GM10266 (cell line): ENCODE measurements around the gene GMDS.

Experiments used
- DNase-seq: peaks from one replicate; pipeline ENCODE4 v3.0.0; 2012; ENCODE audit errors: extremely low spot score
- TF ChIP-seq, protein P1 (sequence below): IDR thresholded peaks from 2 replicates; pipeline ENCODE4 v1.5.1; 2012; ENCODE audit warnings: mild to moderate bottlenecking, low read depth; ENCODE audit not compliant: control insufficient read depth, insufficient read depth; ENCODE audit errors: missing control alignments

GMDS gene

DNA sequence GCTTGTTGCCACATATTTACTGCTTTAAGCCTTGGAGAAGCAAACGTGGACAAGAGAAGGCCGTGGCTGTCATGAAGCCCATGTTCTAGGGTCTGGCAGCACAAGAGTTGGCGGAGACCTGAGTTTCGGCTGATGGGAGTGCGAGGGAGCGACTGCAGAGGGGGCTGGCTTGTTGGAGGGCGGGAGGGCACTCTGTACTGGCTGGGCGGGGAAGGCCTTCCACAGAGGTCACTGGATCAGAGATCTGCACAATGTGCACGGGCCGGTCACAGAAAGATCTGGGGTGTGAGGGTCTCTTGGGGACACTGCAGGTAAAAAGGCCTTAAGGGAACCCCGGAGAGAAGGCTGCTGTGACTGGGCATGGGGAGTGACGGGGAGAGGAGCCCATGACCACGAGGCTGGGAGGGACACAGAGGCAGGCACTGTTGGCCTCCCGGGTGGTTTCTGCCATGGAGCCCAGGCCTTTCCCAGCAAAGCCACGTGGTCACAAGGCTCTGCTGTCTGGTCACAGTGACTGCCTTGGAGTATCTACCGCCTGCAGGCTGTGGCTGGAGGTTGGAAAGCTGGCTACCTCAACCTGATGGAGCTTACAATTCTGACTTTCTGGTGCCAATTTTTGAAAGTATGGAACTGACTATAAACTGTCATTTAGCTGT lies 611.9 kb downstream of the GMDS start:
- no peak for DNase-seq

DNA sequence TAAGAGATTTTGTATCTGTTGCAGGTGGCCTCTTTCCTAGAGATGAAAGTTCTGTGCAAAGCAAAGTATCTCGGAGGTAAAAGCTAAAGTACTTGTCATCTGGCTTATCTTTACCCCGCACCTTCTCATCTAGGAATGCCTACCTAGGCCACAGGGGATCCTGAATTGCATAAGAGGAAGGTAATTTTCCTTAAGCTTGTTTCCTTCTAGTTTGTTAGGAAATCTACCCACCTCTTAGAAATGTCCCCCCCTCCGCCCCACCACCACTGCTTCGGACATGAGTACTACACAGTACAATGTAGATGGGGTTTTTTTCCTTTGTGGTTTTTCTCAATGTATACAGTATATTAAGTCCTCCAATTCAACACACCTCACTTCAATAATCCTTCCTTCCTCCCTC lies 614.2 kb downstream of the GMDS start:
- no peak for DNase-seq
- TF ChIP-seq, protein P1, sequence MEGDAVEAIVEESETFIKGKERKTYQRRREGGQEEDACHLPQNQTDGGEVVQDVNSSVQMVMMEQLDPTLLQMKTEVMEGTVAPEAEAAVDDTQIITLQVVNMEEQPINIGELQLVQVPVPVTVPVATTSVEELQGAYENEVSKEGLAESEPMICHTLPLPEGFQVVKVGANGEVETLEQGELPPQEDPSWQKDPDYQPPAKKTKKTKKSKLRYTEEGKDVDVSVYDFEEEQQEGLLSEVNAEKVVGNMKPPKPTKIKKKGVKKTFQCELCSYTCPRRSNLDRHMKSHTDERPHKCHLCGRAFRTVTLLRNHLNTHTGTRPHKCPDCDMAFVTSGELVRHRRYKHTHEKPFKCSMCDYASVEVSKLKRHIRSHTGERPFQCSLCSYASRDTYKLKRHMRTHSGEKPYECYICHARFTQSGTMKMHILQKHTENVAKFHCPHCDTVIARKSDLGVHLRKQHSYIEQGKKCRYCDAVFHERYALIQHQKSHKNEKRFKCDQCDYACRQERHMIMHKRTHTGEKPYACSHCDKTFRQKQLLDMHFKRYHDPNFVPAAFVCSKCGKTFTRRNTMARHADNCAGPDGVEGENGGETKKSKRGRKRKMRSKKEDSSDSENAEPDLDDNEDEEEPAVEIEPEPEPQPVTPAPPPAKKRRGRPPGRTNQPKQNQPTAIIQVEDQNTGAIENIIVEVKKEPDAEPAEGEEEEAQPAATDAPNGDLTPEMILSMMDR = no peak

More for the DNA sequence above, 611.9 kb downstream of the GMDS start:
- TF ChIP-seq, protein P1 = no peak

DNA sequence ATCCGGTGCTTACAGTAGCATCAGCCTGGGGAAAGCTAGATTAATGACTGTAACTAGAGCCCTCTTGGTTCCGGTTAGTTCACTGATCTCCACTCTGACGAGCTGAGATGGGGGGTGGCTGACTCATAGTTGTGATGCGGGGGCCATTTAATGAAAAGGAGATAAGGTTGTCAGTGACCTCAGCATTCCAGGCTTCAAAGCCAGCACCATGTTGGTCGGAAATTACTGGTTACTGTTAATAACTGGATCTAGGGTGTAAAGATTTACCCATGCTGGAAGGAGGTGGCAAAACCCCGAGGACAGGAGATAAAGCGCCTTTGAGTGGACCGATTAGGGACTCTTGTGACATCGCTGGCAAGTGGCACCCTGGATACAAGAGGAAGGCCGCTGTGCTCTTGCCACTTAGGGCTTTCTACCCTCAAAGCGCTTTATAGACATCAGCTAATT lies 614.6 kb downstream of the GMDS start:
- TF ChIP-seq, protein P1 = no peak
- no peak for DNase-seq

DNA sequence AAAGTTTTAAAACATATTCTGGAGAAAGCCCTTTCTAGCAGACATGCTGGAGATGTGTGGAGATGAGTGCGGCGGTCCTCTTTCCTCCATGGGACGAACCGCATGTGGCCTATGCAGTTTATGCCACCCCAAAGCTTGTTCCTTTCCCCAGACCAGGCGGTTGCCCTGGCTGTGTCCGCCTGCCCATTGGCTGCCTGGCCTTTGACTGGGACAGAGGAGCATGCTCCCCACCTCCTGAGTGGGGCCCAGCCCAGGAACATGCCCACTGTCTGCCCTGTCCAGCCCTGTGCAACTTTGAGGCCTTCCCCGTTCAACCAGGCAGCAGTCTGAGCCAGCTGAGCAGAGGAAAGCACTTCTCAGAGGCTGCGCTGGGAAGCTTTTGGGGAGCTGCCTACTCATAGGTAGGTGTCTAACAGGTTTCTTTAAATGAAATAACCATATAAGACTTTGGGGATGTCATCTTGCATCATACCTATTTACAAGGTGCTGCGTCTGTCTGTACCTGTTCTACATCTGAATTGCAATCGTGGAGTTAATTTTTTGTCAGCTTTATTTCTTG lies 615.1 kb downstream of the GMDS start:
- TF ChIP-seq, protein P1 = no peak
- DNase-seq = no peak

DNA sequence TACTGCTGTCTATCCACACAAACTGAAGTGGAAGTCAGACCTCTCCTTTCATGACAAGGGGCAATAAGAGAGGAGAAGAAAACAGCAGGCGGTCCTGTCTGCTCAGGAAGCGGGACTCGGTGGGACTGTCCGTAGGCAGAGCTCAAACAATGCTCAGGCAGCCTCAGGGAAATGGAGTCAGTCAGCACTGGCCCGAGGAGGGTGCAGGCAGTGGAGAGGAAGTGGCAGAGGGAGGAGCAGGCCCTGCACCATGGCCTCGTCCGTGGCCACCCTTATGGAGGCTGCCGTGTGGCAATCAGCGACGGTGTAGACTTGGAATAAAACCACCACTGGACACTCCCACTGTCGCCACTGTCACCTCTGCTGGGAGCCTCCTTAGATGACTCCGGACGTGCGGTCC lies 616.1 kb downstream of the GMDS start:
- TF ChIP-seq, protein P1 = no peak
- no peak for DNase-seq

DNA sequence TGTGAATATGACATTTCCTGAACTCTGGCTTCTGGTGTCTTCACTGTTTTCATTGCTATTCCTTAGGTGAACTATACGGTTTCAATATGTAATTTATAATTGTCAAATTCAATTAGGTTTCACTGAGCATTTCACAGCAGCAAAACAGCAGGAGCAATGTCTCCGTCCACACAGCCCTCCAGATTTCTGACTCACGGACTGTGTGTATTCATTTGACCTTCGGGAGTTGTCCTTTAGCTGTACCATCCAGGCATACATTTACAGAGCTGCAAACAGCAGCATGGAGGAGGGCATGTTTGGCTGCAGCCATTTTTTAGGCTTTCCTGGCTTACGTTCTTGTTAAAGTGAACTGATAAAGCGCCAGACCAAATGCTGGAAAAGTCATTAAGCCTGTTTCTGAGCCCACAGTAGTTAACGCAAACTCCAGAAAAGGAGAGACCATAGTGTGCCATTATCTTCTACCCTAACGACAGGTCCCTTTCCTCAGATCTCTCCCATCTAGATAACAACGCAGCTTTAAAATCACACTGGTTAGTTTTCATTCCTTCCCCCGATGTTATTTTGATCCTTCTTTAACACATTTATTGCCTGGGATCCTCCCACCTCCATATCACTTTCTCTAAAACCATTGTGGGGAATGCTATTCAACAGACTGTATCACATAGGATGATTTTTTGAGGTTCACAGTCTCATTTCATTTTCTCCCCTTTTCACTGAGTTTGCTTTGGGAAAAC lies 617.4 kb downstream of the GMDS start:
- no peak for DNase-seq
- TF ChIP-seq, protein P1 = no peak

DNA sequence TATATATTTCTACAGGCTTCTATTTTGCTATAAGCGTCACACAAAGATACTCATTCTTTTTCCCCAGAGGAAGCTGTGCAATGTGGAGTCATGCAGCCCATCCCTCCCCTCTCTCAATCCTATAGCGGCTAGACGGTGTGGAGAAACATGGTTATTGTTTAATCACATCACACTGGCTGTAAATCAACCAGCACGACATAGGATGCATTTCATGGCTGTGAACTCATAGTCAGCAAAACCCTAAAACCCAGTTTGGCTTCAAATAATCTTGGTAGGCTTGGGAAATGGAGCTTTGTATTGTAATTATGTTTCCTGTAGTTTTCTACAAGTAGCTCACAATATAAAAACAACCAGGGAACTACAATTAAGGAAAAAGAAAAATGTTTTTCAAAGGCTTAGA lies 618.9 kb downstream of the GMDS start:
- DNase-seq = no peak
- TF ChIP-seq, protein P1 = no peak
